ENCODE data around the gene AGAP1.

AGAP1 gene

GRCh38 chr2:235492850-235493344 lies 946 bp upstream of the AGAP1 start:
- no peak for DNase-seq

GRCh38 chr2:235493402-235493774 lies 455 bp upstream of the AGAP1 start:
- no peak for DNase-seq

GRCh38 chr2:235494716-235495372 lies 1.0 kb downstream of the AGAP1 start:
- no peak for DNase-seq

- DNase-seq = no peak
These were observed 1.8 kb downstream of the AGAP1 start for GRCh38 chr2:235495373-235496238.

- DNase-seq = peak; percentile 10
These were observed 2.4 kb downstream of the AGAP1 start for GRCh38 chr2:235496239-235496621.

- no peak for DNase-seq
These were observed 3.3 kb downstream of the AGAP1 start for GRCh38 chr2:235497096-235497495.

GRCh38 chr2:235498541-235498940 lies 4.7 kb downstream of the AGAP1 start:
- no peak for DNase-seq

GRCh38 chr2:235498946-235499812 lies 5.3 kb downstream of the AGAP1 start:
- no peak for DNase-seq

- DNase-seq = no peak
These were observed 6.4 kb downstream of the AGAP1 start for GRCh38 chr2:235500110-235500760.

GRCh38 chr2:235500761-235501672 lies 7.2 kb downstream of the AGAP1 start:
- DNase-seq = no peak

- no peak for DNase-seq
These were observed 7.8 kb downstream of the AGAP1 start for GRCh38 chr2:235501673-235502031.

- DNase-seq = no peak
These were observed 8.5 kb downstream of the AGAP1 start for GRCh38 chr2:235502336-235502735.

- no peak for DNase-seq
These were observed 10.8 kb downstream of the AGAP1 start for GRCh38 chr2:235504441-235505180.

GRCh38 chr2:235505181-235505741 lies 11.4 kb downstream of the AGAP1 start:
- no peak for DNase-seq

- no peak for DNase-seq
These were observed 12.6 kb downstream of the AGAP1 start for GRCh38 chr2:235506291-235506996.

- no peak for DNase-seq
These were observed 13.3 kb downstream of the AGAP1 start for GRCh38 chr2:235506997-235507615.

- no peak for DNase-seq
These were observed 14.1 kb downstream of the AGAP1 start for GRCh38 chr2:235507928-235508327.

GRCh38 chr2:235508371-235509160 lies 14.7 kb downstream of the AGAP1 start:
- DNase-seq = no peak

- no peak for DNase-seq
These were observed 16.5 kb downstream of the AGAP1 start for GRCh38 chr2:235510318-235510717.
